ENCODE measurements around the gene NUDT3. TPM values are rescaled to one million over a fixed set of nuclear protein-coding genes. Genes with fewer than 3 reads are reported as not detected.
"Not testable (repeated sequence)": the region's sequence is repeated elsewhere in the genome, so short reads cannot be mapped to it uniquely, and the experiment has no call there.

The NUDT3 gene
- total RNA-seq, 1 donor from 2014 or later: 31.7 TPM

GRCh38 chr6:34357937-34358336, 34.5 kb downstream of the NUDT3 start:
- DNase-seq (ENCODE audit: low read depth): no peak
- Histone ChIP-seq H3K36me3 (ENCODE audit: control insufficient read depth, insufficient read depth, low read length) (no peaks in the 10 kb centered on the region), H3K4me3 (ENCODE audit: low read depth, low read length) (no peak overlapping the region), H3K27me3 (ENCODE audit: control insufficient read depth, insufficient read depth, low read length) (no peaks in the 10 kb centered on the region)
- no peak for TF ChIP-seq CTCF (IDR thresholded peaks at IDR 0.05; ENCODE audit: insufficient read depth, low read length, poor library complexity, severe bottlenecking)

- no peaks in the 10 kb centered on the region for H3K36me3 ChIP-seq (ENCODE audit: control insufficient read depth, insufficient read depth, low read length)
- no peaks in the 10 kb centered on the region for H3K27me3 ChIP-seq (ENCODE audit: control insufficient read depth, insufficient read depth, low read length)
- no peak for TF ChIP-seq CTCF (IDR thresholded peaks at IDR 0.05; ENCODE audit: insufficient read depth, low read length, poor library complexity, severe bottlenecking)
- no peak for DNase-seq (ENCODE audit: low read depth)
- no peak overlapping the region for H3K4me3 ChIP-seq (ENCODE audit: low read depth, low read length)
Measured at GRCh38 chr6:34355889-34356288, 36.6 kb downstream of the NUDT3 start.

- not testable (repeated sequence) for H3K36me3 ChIP-seq (ENCODE audit: control insufficient read depth, insufficient read depth, low read length); DNase-seq (ENCODE audit: low read depth); H3K27me3 ChIP-seq (ENCODE audit: control insufficient read depth, insufficient read depth, low read length); H3K4me3 ChIP-seq (ENCODE audit: low read depth, low read length)
Measured at GRCh38 chr6:34354230-34354629, 38.2 kb downstream of the NUDT3 start.

GRCh38 chr6:34353530-34353929, 38.9 kb downstream of the NUDT3 start:
- not testable (repeated sequence) for H3K27me3 ChIP-seq (ENCODE audit: control insufficient read depth, insufficient read depth, low read length); DNase-seq (ENCODE audit: low read depth); H3K4me3 ChIP-seq (ENCODE audit: low read depth, low read length); H3K36me3 ChIP-seq (ENCODE audit: control insufficient read depth, insufficient read depth, low read length)

- no peak for DNase-seq (ENCODE audit: low read depth)
- Histone ChIP-seq H3K4me3 (ENCODE audit: low read depth, low read length) (no peak overlapping the region), H3K36me3 (ENCODE audit: control insufficient read depth, insufficient read depth, low read length) (no peaks in the 10 kb centered on the region), H3K27me3 (ENCODE audit: control insufficient read depth, insufficient read depth, low read length) (no peaks in the 10 kb centered on the region)
- no peak for TF ChIP-seq CTCF (IDR thresholded peaks at IDR 0.05; ENCODE audit: insufficient read depth, low read length, poor library complexity, severe bottlenecking)
Measured at GRCh38 chr6:34352305-34352937, 40.0 kb downstream of the NUDT3 start.

GRCh38 chr6:34350934-34351217, 41.6 kb downstream of the NUDT3 start:
- no peaks in the 10 kb centered on the region for H3K27me3 ChIP-seq (ENCODE audit: control insufficient read depth, insufficient read depth, low read length)
- DNase-seq (ENCODE audit: low read depth): no peak
- no peak for TF ChIP-seq CTCF (IDR thresholded peaks at IDR 0.05; ENCODE audit: insufficient read depth, low read length, poor library complexity, severe bottlenecking)
- H3K36me3 ChIP-seq (ENCODE audit: control insufficient read depth, insufficient read depth, low read length): no peaks in the 10 kb centered on the region
- H3K4me3 ChIP-seq (ENCODE audit: low read depth, low read length): no peak overlapping the region

- no peak for TF ChIP-seq CTCF (IDR thresholded peaks at IDR 0.05; ENCODE audit: insufficient read depth, low read length, poor library complexity, severe bottlenecking)
- no peak overlapping the region for H3K4me3 ChIP-seq (ENCODE audit: low read depth, low read length)
- H3K27me3 ChIP-seq (ENCODE audit: control insufficient read depth, insufficient read depth, low read length): no peaks in the 10 kb centered on the region
- DNase-seq (ENCODE audit: low read depth): no peak
- no peaks in the 10 kb centered on the region for H3K36me3 ChIP-seq (ENCODE audit: control insufficient read depth, insufficient read depth, low read length)
Measured at GRCh38 chr6:34350137-34350933, 42.1 kb downstream of the NUDT3 start.
